CD4-positive, alpha-beta T cell (primary cell): ENCODE measurements around the gene NAA11. TPM values are rescaled to one million over a fixed set of nuclear protein-coding genes. Genes with fewer than 3 reads are reported as not detected.

Experiments
- ATAC-seq: fragments of 200-7000 bp; cut with Tn5 transposase; one replicate; pipeline ENCODE4 v1.10.0; 2022; ENCODE audit warnings: mild to moderate bottlenecking; ENCODE audit not compliant: poor library complexity
- CTCF ChIA-PET: fragments of 350-600 bp; sonication (Branson Sonifier 250); formaldehyde crosslinking; loops from one replicate; lab custom pipeline; 2021; ENCODE audit warnings: antibody characterized with exemption, inconsistent platforms; lab: Charles Lee
- POLR2A ChIA-PET: fragments of 350-600 bp; sonication (Branson Sonifier 250); formaldehyde crosslinking; loops from one replicate; lab custom pipeline; 2021; ENCODE audit warnings: antibody characterized with exemption, inconsistent platforms; lab: Charles Lee
- DNase-seq, 14 experiments: peaks; one replicate each; pipeline ENCODE4 v3.0.0-alpha.2; 2013 to 2020; ENCODE audit warnings: mixed read lengths in 2 of 14
- H3K27ac ChIP-seq, 2 donors: one replicate each; pipeline versions ENCODE4 v1.5.1 to v1.7.0; 2013; ENCODE audit warnings: low read length in 2 of 2, low read depth in 1 of 2, mild to moderate bottlenecking in 1 of 2
- H3K27me3 ChIP-seq, 2 experiments: 1 replicate in 1 of 2; 2 replicates in 1 of 2; pipeline versions ENCODE4 v1.6.1 to v1.7.0; 2013; ENCODE audit warnings: low read length in 2 of 2, control low read depth in 1 of 2, mild to moderate bottlenecking in 1 of 2, moderate library complexity in 1 of 2; ENCODE audit not compliant: insufficient read depth in 2 of 2, control insufficient read depth in 1 of 2
- H3K36me3 ChIP-seq: one replicate; pipeline ENCODE4 v1.6.1; 2013; ENCODE audit warnings: low read length, control low read depth; ENCODE audit not compliant: insufficient read depth
- H3K4me1 ChIP-seq: one replicate; pipeline ENCODE4 v1.6.1; 2013; ENCODE audit warnings: low read length, control low read depth; ENCODE audit not compliant: insufficient read depth
- H3K4me3 ChIP-seq: one replicate; pipeline ENCODE4 v1.5.1; 2013; ENCODE audit warnings: mild to moderate bottlenecking, low read length, moderate library complexity
- H3K9me3 ChIP-seq, 2 experiments: 1 replicate in 1 of 2; 2 replicates in 1 of 2; pipeline versions ENCODE4 v1.6.1 to v1.7.0; 2013; ENCODE audit warnings: low read length in 2 of 2, mild to moderate bottlenecking in 2 of 2, control low read depth in 1 of 2, moderate library complexity in 1 of 2; ENCODE audit not compliant: control insufficient read depth in 1 of 2, insufficient read depth in 1 of 2
- H3K27ac Mint-ChIP-seq: one replicate; pipeline ENCODE4 v1.8.0; 2020; ENCODE audit warnings: mixed read lengths
- H3K27me3 Mint-ChIP-seq: one replicate; pipeline ENCODE4 v1.8.0; 2021; ENCODE audit warnings: mixed read lengths
- H3K36me3 Mint-ChIP-seq: one replicate; pipeline ENCODE4 v1.8.0; 2021; ENCODE audit warnings: low read depth, mixed read lengths
- H3K4me1 Mint-ChIP-seq: one replicate; pipeline ENCODE4 v1.8.0; 2021; ENCODE audit warnings: low read depth, mixed read lengths
- H3K4me3 Mint-ChIP-seq: one replicate; pipeline ENCODE4 v1.8.0; 2020; ENCODE audit warnings: mild to moderate bottlenecking, mixed read lengths
- H3K9me3 Mint-ChIP-seq: one replicate; pipeline ENCODE4 v1.8.0; 2020; ENCODE audit warnings: mixed read lengths
- intact Hi-C, 2 experiments: fragments of 100-400 bp; cut with DNase I in 1 of 2; cut with micrococcal nuclease in 1 of 2; formaldehyde crosslinking; loops; one replicate each; pipeline versions ENCODE4 v1.15.1 to v1.9.0; 2023 to 2025; cut with DNase I, micrococcal nuclease
- total RNA-seq, 174 experiments: library from RNA in 2 of 174; stranded (reverse) in 2 of 174; gene quantifications; one replicate each; pipeline ENCODE4 v1.2.3 and lab custom pipeline; 2021 to 2026
- TF ChIP-seq, protein P1 (sequence below): fragments of 200-600 bp; IDR thresholded peaks from one replicate; pipeline ENCODE4 v1.8.0; 2022; ENCODE audit warnings: antibody characterized with exemption, mild to moderate bottlenecking

Gene NAA11
- total RNA-seq, 2 experiments from 2014 or later = not detected

DNA sequence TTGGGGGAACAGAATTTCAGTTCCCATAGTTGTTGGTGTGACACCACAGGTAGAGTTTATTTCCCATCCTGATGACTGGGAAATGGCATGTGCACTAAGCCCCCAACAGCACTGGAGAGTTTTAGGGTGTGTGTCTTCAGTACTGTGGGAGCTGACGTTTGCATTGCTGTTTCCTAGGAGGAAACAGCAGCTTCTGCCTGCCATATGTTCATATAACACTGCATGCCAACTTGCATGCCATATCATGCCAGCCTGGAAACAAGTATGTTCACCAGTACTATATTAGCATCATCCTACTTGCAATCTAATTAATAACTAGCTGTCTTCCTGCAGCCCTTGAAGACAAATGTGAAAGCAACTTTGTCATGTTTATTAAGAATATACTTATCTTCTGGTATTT is 58.2 kb downstream of the NAA11 start:
- ChIA-PET CTCF (no interaction called here), POLR2A (no interaction called here)
- Mint-ChIP-seq H3K4me1 (no peaks in the 10 kb centered on the region), H3K36me3 (no peaks in the 10 kb centered on the region), H3K4me3 (no peak overlapping the region), H3K9me3 (no peaks in the 10 kb centered on the region), H3K27me3 (no peaks in the 10 kb centered on the region), H3K27ac (no peak overlapping the region)
- H3K27me3 ChIP-seq = no peaks in the 10 kb centered on the region
- TF ChIP-seq, protein P1, sequence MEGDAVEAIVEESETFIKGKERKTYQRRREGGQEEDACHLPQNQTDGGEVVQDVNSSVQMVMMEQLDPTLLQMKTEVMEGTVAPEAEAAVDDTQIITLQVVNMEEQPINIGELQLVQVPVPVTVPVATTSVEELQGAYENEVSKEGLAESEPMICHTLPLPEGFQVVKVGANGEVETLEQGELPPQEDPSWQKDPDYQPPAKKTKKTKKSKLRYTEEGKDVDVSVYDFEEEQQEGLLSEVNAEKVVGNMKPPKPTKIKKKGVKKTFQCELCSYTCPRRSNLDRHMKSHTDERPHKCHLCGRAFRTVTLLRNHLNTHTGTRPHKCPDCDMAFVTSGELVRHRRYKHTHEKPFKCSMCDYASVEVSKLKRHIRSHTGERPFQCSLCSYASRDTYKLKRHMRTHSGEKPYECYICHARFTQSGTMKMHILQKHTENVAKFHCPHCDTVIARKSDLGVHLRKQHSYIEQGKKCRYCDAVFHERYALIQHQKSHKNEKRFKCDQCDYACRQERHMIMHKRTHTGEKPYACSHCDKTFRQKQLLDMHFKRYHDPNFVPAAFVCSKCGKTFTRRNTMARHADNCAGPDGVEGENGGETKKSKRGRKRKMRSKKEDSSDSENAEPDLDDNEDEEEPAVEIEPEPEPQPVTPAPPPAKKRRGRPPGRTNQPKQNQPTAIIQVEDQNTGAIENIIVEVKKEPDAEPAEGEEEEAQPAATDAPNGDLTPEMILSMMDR = no peak
- no peak overlapping the region for H3K27ac ChIP-seq
- intact Hi-C loops = no loop called here
- ATAC-seq (no peak), DNase-seq (no peak)
- no peak overlapping the region for H3K4me3 ChIP-seq
- H3K36me3 ChIP-seq = no peaks in the 10 kb centered on the region
- no peaks in the 10 kb centered on the region for H3K9me3 ChIP-seq
- no peaks in the 10 kb centered on the region for H3K4me1 ChIP-seq

Other genes with a start within 250 kb of the NAA11 start
- not detected for gene GK2, start 82.2 kb upstream of the NAA11 start, total RNA-seq